Ovary (tissue), 9 donors: Measurements from ENCODE around the gene DIAPH3. TPM values are rescaled to one million over a fixed set of nuclear protein-coding genes. Genes with fewer than 3 reads are reported as not detected.
"Not testable (repeated sequence)": the region's sequence is repeated elsewhere in the genome, so short reads cannot be mapped to it uniquely, and the experiment has no call there.

Experiments used
- DNase-seq, 5 donors: peaks; one replicate each; pipeline ENCODE4 v3.0.0-alpha.2; 2019 to 2020
- H3K27ac ChIP-seq, 2 donors: fragments of 200-600 bp; one replicate each; pipeline versions ENCODE4 v1.5.1 to v1.8.0; 2019 to 2022
- H3K27me3 ChIP-seq: fragments of 200-600 bp; one replicate; pipeline ENCODE4 v1.8.0; 2022
- H3K36me3 ChIP-seq: fragments of 200-600 bp; sonication (generic); one replicate; pipeline ENCODE4 v1.5.1; 2019
- H3K4me1 ChIP-seq: one replicate; pipeline ENCODE4 v1.8.1; 2013; ENCODE audit warnings: mild to moderate bottlenecking, moderate library complexity; ENCODE audit not compliant: insufficient read depth
- H3K4me3 ChIP-seq: fragments of 200-600 bp; sonication (generic); one replicate; pipeline ENCODE4 v1.5.1; 2017
- H3K9me3 ChIP-seq, 2 donors: fragments of 200-600 bp in 1 of 2; sonication (generic) in 1 of 2; one replicate each; pipeline versions ENCODE4 v1.5.1 to v1.8.1; 2013 to 2019; ENCODE audit warnings: mild to moderate bottlenecking in 1 of 2, moderate library complexity in 1 of 2
- CTCF ChIP-seq, 3 donors: fragments of 450-650 bp in 2 of 3; fragments of 200-600 bp in 1 of 3; IDR thresholded peaks; one replicate each; pipeline versions ENCODE4 v1.5.1 to v1.8.0; 2016 to 2022; ENCODE audit warnings: antibody characterized with exemption in 3 of 3, mild to moderate bottlenecking in 1 of 3
- EP300 ChIP-seq: sonication (generic); formaldehyde crosslinking; IDR thresholded peaks from one replicate; pipeline ENCODE4 v1.6.1; 2017; ENCODE audit warnings: antibody characterized with exemption
- POLR2A ChIP-seq: fragments of 450-650 bp; IDR thresholded peaks from one replicate; pipeline ENCODE4 v1.6.1; 2017; ENCODE audit warnings: antibody characterized with exemption, mild to moderate bottlenecking, moderate library complexity
- WGBS, 3 donors: extraction: QIAGEN DNeasy Blood & Tissue Kit in 1 of 3; methylation state at CpG; one replicate each; pipeline versions ENCODE4 v1.1.5 to v1.1.7; 2013 to 2017; 5-methylcytosine and 5-hydroxymethylcytosine counted together
- intact Hi-C, 4 donors: fragments of 100-400 bp; cut with DNase I; formaldehyde crosslinking; loops; one replicate each; pipeline versions ENCODE4 v1.11.0 to v1.15.1; 2022 to 2023
- polyA plus RNA-seq, 2 donors: library from polyadenylated mRNA; stranded (reverse); fragments of 200-250 nt in 1 of 2; fragments of 350-450 nt in 1 of 2; fragmentation: Illumina TruSeq in 1 of 2; extraction: RNeasy Lipid Tissue Mini Kit (QIAGEN cat#74804) in 1 of 2; gene quantifications; one replicate each; pipeline ENCODE4 v1.2.3, GENCODE V29; 2013 to 2014
- total RNA-seq, 7 donors: library from RNA; depleted of rRNA in 2 of 7; stranded (reverse); fragments of >200 nt in 2 of 7; fragmentation: NEBNext Ultra II Directional in 3 of 7; extraction: Animal tissue kit (Norgen Biotek cat#: 25700) in 3 of 7; gene quantifications; one replicate each; pipeline versions ENCODE4 v1.1.0 to v1.2.4, GENCODE V29; 2016 to 2023
- donor health status: DM: no; HTN: no; CAD: no; lungs with moderate emphysema.
- donor health status: DM: no; HTN: no; CAD: no.
- donor health status: Bipolar disorder and iron deficiency.
- donor health status: DM: yes; HTN: yes; CAD: no.
- donor health status: DM: no; HTN: no; CAD: no.
- donor health status: DM: yes; HTN: yes; CAD: no.

DIAPH3 gene
- total and polyA plus RNA-seq, 9 donors, result 0.13 to 2.6 (median 0.40) TPM; not detected in 1

DNA sequence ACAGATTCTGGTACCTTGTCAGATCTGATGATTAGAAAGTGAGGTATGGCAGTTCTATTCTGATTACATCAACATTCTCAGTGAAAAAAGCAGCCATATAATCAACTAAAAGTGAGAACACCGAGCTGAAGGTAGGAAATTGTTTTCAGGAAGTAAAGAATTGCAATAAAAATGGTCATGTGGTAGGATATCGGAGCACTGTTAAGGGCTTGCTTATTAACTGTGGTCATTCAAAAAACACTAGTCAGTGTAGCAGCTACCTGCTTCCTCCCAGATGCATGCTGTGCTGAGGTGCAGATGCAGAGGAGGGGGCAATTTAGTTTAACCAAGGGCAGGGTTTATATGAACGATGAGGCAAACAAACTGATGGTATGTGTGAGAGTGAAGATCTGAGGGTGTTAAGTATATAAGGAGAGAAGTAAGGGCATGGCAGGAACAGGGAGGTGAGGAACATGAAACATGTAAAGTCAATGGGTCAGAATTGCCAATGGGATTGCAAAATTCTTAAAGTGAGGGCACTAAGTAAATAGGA, 111.9 kb downstream of the DIAPH3 start:
- intact Hi-C loops, result no loop called here
- no peak overlapping the region for H3K27ac ChIP-seq
- H3K4me3 ChIP-seq, result no peak overlapping the region
- H3K9me3 ChIP-seq, result no peaks in the 10 kb centered on the region
- H3K27me3 ChIP-seq, result no peaks in the 10 kb centered on the region
- no peaks in the 10 kb centered on the region for H3K36me3 ChIP-seq
- TF ChIP-seq POLR2A, result no peak
- TF ChIP-seq EP300, result no peak
- no peak for TF ChIP-seq CTCF (IDR thresholded peaks at IDR 0.05)
- 87 to 89% (median 87%) methylated on average over 3 of the region's 3 CpGs for WGBS, 3 donors
- no peak for DNase-seq
- no peaks in the 10 kb centered on the region for H3K4me1 ChIP-seq

DNA sequence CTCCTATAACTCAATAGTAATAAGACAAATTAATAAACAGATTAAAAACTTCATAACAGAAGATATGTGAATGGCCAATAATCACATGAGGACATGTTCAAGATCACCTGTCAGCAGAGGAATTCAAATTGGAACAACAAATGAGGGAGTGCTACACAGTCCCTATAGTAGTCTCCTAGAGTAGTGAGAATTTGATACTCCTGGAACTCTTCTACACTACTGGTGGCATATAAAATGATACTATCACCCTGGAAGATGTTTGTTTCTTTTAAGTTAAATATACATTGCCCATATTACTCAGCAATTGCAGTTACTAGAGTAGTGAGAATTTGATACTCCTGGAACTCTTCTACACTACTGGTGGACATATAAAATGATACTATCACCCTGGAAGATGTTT, 115.4 kb downstream of the DIAPH3 start:
- H3K27ac ChIP-seq, H3K4me3 ChIP-seq, H3K4me1 ChIP-seq, H3K9me3 ChIP-seq, DNase-seq, H3K27me3 ChIP-seq, H3K36me3 ChIP-seq, intact Hi-C loops: not testable (repeated sequence)

DNA sequence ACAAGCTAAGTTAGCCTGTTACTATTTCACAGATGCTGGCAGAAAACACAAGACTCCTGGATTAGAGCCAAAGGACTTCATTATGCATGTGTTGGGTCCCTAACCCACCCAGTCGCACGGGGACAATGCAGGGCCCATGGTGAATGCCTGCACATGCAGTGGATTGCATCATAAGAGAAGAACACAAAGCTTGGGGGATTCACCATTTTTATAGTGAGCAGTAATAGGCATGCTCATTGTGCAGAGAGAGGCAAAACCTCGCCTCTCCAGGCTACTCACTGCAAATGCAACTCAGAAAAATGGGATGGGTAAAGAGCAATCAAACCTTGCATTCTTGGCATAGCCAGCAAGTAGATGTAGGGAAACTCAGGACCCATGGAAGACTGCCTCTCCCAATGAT, 115.8 kb downstream of the DIAPH3 start:
- H3K4me1 ChIP-seq, result no peaks in the 10 kb centered on the region
- no peaks in the 10 kb centered on the region for H3K27me3 ChIP-seq
- H3K9me3 ChIP-seq, result no peaks in the 10 kb centered on the region
- intact Hi-C loops, result no loop called here
- DNase-seq, result no peak
- H3K36me3 ChIP-seq, result no peaks in the 10 kb centered on the region
- no peak overlapping the region for H3K27ac ChIP-seq
- H3K4me3 ChIP-seq, result no peak overlapping the region
- no peak for TF ChIP-seq CTCF (IDR thresholded peaks at IDR 0.05)
- TF ChIP-seq EP300, result no peak
- TF ChIP-seq POLR2A, result no peak
- 86 to 90% (median 88%) methylated on average over 3 of the region's 3 CpGs for WGBS, 3 donors

DNA sequence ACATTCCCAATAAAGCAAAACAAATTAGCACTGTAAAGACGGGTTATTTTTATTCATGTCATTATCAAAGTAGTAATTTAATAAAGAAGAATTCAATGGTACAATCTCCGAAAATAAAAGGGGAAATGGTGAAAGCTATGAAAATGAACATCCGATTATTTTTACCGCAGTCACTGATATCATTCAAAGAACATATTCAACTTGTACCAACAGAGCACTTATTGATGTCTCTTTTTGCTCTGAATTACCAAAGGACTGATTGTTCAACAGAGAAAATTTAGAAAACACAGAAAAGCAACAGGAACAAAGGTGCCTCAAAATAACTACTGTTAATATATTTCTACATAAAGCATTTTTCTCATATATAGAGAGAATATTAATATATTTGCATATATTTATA, 119.4 kb downstream of the DIAPH3 start:
- Histone ChIP-seq H3K27me3 (no peaks in the 10 kb centered on the region), H3K27ac (no peak overlapping the region)
- 91 to 97% (median 95%) methylated on average over 4 of the region's 4 CpGs for whole genome bisulfite sequencing, 3 donors

GRCh38 chr13:60043262-60043661, 120.5 kb downstream of the DIAPH3 start:
- Histone ChIP-seq H3K4me1 (no peaks in the 10 kb centered on the region), H3K4me3 (no peak overlapping the region), H3K27me3 (no peaks in the 10 kb centered on the region), H3K36me3 (no peaks in the 10 kb centered on the region), H3K9me3 (no peaks in the 10 kb centered on the region), H3K27ac (no peak overlapping the region)
- intact Hi-C loops, result no loop called here
- WGBS, 3 donors, result 55 to 58% (median 56%) methylated on average over 2 of the region's 2 CpGs
- DNase-seq, result no peak
- TF ChIP-seq CTCF (IDR thresholded peaks at IDR 0.05) (no peak), EP300 (no peak), POLR2A (no peak)

More for the DNA sequence above, 119.4 kb downstream of the DIAPH3 start:
- no peak for DNase-seq
- TF ChIP-seq EP300 (no peak), CTCF (IDR thresholded peaks at IDR 0.05) (no peak), POLR2A (no peak)
- Histone ChIP-seq H3K36me3 (no peaks in the 10 kb centered on the region), H3K4me3 (no peak overlapping the region), H3K9me3 (no peaks in the 10 kb centered on the region), H3K4me1 (no peaks in the 10 kb centered on the region)
- intact Hi-C loops, result no loop called here

- 94 to 95% (median 94%) methylated on average over 10 of the region's 10 CpGs for WGBS, 3 donors
Measured at GRCh38 chr13:60040668-60041067, 123.1 kb downstream of the DIAPH3 start.

More at GRCh38 chr13:60040668-60041067, 123.1 kb downstream of the DIAPH3 start:
- DNase-seq, H3K9me3 ChIP-seq, H3K27me3 ChIP-seq, intact Hi-C loops, H3K4me3 ChIP-seq, H3K27ac ChIP-seq, H3K4me1 ChIP-seq, H3K36me3 ChIP-seq: not testable (repeated sequence)
